ENCODE results near the gene ATP5ME.

Gene ATP5ME

DNA sequence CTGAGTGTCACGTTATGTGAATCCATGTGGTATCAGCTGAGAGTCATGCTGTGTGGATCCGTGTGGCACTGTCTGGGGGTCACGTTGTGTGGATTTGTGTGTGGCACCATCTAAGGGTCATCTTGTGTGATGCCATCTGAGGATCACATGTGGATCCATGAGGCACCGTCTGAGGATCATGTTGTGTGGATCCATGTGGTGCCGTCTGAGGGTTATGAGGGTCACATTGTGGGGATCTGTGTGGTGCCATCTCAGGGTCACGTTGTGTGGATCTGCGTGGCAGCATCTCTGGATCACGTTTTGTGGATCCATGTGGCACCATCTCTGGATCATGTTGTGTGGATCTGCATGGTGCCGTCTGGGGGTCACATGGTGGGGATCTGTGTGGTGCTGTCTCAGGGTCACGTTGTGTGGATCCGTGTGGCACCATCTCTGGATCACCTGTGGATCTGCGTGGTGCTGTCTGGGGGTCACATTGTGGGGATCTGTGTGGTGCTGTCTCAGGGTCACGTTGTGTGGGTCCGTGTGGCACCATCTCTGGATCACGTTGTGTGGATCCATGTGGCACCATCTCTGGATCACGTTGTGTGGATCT, 41.8 kb downstream of the ATP5ME start:
- DNase-seq, result no peak

DNA sequence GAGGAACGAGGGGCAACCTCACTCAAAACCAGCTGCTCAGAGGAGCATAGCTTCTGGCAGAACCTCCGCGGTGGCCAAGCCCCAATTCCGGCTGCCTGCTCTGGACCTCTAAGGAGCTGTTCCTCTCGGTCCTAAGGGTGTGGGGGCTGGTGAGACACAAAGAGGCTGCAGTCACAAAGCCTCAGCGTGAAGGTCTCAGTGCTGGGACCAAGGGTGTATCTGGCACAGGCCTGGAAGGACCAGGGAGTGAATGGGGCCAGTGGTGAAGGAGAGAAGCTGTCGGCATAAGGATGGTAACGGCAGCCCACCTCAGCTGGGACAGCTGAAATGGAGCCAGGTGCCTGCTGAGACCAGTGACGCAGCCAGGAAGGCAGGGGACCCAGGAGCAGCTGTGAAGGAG, 43.4 kb downstream of the ATP5ME start:
- DNase-seq, result no peak

DNA sequence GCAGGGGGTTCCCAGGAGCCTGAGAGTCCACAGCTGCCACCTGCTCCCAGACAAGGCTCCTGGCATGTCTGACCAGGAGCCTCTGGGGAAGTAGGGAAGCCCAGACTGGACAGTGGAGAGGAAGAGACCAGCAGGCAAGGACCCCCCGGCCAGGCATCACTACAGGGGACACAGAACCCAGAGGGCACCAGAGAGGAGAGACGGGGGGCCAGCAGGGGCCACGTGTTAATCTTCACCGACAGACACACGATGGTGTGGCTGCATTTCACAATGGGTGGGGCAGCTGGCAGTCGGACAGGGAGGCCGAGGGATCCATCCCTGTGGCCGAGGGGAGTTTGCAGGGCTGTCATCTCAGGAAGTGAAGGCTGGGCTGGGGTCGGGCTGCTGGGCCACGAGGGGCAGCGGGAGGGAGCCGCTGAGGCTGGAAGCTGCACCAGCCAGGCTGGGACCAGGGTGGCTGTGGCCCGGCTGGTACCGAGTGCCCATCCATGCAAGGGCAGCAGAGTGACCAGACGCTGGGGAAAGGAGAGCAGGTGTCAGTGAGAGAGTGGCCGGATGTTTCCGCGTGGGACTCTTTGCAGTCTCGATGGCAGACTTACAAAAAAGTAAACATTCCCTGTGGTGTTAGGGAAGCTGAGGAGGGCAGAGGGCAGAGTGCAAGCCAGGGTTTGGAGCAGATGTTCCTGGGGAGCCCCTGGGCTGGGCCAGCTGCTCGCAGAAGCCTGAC, 44.0 kb downstream of the ATP5ME start:
- no peak for DNase-seq

GRCh38 chr4:629636-629914, 44.5 kb downstream of the ATP5ME start:
- no peak for DNase-seq

- no peak for DNase-seq
These were observed 45.0 kb downstream of the ATP5ME start for GRCh38 chr4:628821-629635.

GRCh38 chr4:628311-628741, 45.8 kb downstream of the ATP5ME start:
- DNase-seq, result no peak

- DNase-seq, result no peak
These were observed 46.5 kb downstream of the ATP5ME start for GRCh38 chr4:627347-628125.

GRCh38 chr4:626201-627091, 47.6 kb downstream of the ATP5ME start:
- DNase-seq, result no peak

- DNase-seq, result no peak
These were observed 48.4 kb downstream of the ATP5ME start for GRCh38 chr4:625631-626161.

GRCh38 chr4:624705-625590, 49.1 kb downstream of the ATP5ME start, which contains the start of gene PDE6B:
PDE6B (plus strand) TSS chr4:625573; CDS start chr4:625627, 54 bp downstream.
- DNase-seq, result no peak

- no peak for DNase-seq
These were observed 50.0 kb downstream of the ATP5ME start for GRCh38 chr4:623914-624566.

DNA sequence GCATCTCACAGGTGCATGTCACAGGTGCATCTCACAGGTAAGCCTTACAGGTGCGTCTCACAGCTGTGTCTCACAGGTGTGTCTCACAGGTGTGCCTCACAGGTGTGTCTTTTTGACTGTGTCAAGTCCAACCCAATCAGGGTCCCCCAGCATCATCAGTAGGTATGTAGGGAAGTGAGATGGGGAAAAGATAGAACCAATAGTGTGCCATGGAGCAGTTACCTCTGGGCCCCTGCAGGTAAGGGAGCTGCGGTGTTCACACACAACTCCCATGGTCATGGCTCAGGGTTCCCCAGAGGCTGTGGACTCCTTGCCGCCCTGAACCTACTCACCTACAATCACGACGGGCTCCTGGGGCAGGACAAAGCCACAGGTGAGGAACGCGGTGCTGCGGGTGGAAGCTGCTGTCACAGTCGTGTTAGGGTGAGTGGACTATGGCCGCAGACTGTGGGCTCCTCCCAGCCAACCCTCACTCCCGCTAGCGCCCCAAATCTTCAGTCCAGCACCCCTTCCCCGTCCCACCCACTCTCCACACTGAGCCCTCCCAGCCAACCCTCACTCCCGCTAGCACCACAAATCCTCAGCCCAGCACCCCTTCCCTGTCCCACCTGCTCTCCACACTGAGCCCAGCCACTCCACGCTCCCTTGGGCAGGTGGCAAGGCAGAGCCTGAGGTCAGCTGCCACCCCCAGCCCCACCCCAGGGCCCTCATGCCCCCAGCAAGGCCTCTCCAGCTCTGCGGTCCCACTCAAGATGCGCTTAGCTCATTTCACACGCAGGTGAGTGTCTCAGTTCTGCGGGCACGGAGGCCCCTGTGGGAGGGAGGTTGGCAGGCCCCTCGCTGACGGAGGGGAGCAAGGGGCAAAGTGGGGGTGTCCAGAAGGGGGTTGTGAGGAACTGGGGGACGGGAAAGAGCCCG, 50.8 kb downstream of the ATP5ME start:
- DNase-seq, result no peak
